SKM-1 treated with dmso at 0.1 percent for 144 hours (cell line): ENCODE results near the gene RNF2.
A peak's percentile ranks its signal among the peaks of the same experiment; 100 is the strongest.
"Not testable (repeated sequence)": the region's sequence is repeated elsewhere in the genome, so short reads cannot be mapped to it uniquely, and the experiment has no call there.

ENCODE experiments used
- DNase-seq: peaks from one replicate; lab custom pipeline; 2025; ENCODE audit not compliant: unreplicated experiment; lab: John Stamatoyannopoulos, UW

RNF2 gene

GRCh38 chr1:185044981-185045813 is at the start of gene RNF2:
Gene RNF2 (plus strand): TSS chr1:185045558. CDS start chr1:185087554, 41,996 bp downstream.
- DNase-seq = peak; percentile 94

DNA sequence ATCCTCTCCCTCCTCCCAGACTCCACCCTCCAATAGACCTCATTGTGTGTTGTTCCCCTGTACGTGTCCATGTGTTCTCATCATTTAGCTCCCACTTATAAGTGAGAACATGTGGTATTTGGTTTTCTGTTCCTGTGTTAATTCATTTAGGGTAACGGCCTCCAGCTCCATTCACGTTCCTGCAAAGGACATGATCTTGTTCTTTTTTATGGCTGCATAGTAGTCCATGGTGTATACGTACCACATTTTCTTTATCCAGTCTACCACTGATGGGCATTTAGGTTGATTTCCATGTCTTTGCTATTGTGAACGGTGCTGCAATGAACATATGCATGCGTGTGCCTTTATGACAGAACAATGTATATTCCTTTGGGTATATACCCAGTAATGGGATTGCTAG is 45.4 kb upstream of the RNF2 start:
- DNase-seq = not testable (repeated sequence)

DNA sequence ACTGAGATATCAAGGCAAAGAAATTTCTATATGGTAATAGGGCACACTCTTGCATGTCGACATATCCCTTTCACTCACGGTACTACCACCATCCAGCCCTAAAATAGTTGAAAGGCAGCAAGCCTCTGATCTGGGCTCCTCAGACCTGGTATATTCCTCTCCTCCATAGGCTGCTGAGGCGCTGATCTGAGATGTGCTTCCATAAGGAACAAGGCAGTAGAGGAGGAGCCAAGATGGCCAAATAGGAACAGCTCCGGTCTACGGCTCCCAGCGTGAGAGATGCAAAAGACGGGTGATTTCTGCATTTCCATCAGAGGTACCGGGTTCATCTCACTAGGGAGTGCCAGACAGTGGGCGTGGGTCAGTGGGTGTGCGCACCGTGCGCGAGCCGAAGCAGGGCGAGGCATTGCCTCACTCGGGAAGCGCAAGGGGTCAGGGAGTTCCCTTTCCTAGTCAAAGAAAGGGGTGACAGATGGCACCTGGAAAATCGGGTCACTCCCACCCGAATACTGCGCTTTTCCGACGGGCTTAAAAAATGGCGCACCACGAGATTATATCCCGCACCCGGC is 44.0 kb upstream of the RNF2 start:
- not testable (repeated sequence) for DNase-seq

DNA sequence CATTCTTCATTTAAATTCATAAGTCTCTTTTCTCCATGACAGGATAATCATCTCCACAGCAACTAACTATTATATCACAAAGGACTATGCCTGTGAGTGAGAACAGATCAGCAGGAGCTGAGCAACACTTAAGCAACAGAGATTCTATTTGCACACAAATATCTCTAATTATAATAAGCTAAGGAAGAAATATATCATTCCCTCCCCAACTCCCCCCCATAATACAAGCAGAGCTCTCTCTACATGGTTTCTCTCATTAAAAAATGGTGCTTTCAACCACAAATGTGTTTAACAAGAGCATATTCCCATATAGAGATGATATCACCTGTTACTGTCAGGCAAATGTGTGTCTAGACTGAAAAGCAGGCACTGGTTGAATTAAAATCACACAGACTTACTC is 36.5 kb upstream of the RNF2 start:
- no peak for DNase-seq

GRCh38 chr1:185010361-185010760 is 35.0 kb upstream of the RNF2 start:
- DNase-seq = no peak

DNA sequence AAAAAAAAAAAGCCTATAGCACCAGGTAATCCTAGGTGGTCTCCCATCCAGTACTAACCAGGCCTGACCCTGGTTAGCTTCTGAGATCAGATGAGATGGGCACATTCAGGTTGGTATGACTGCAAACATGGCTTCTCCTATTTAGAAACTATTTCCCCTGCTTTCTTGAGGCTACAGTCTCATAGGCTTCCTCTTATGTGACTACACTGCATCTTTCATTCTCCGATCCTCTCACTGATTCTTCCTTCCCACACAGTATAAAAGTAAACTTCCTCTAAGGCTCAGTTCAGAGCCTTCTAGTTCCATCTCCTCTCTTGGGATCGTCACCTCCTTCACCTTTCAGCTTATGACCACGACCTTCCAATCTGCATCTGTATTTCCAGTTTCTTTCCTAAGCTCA is 30.4 kb upstream of the RNF2 start:
- DNase-seq = no peak

- no peak for DNase-seq
These were observed 29.7 kb upstream of the RNF2 start for GRCh38 chr1:185015631-185016030.

DNA sequence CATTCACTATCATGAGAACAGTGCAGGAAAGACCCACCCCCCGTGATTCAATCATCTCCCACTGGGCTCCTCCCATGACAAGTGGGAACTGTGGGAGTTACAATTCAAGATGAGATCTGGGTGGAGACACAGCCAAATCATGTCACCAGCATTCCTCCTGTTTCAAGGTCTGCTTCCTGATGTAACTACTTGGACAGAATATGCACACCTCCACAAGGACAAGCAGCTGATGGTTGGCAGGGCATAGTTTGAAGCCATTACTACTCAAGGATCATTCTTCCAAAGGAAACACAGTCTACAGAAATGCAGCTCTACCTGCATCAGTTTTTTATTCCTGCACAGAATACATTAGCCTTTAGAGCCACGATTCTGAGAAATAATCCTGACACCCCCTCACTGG is 28.5 kb upstream of the RNF2 start:
- DNase-seq = no peak

- DNase-seq = peak; percentile 80
These were observed 28.0 kb upstream of the RNF2 start for GRCh38 chr1:185017338-185017737.

- no peak for DNase-seq
These were observed 27.4 kb upstream of the RNF2 start for GRCh38 chr1:185017966-185018365.

DNA sequence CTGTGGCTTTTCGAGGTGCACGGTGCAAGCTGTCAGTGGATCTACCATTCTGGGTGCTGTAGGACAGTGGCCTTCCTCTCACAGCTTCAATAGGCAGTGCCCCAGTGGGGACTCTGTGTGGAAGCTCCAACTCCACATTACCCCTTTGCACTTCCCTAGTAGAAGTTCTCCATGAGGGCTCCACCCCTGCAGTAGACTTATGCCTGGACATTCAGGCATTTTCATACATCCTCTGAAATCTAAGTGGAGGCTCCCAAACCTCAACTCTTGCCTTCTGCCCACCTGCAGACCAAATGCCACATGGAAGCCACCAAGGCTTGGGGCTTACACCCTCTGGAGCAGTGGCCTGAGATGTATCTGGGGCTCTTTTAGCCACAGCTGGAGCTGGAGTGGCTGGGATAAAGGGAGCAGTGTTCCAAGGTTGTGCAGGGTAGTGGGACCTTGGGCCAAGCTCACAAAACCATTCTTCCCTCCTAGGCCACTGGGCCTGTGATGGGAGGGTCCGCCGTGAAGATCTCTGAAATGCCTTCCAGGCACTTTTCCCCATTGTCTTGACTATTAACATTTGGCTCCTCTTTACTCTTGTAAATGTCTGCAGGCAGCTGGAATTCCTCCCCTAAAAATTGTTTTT is 18.0 kb upstream of the RNF2 start:
- DNase-seq = no peak

DNA sequence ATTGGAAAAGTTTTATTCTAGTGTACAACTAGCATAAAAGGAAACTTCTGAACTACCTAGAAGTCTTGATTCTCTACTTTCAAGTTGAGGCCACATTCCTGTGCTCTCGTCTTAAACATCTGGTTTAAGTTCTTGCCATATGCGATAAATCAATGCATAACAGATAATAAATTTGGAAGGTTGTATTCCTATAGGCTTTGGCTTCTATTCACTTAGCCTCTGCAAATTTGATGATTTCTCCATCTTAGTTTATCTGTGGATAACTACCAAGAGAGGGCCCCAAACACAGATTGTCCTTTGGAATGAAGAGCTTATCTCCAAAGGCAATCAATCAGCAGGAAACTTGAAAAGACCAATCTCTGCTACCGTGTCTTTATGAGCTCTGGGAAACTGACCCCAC is 11.7 kb upstream of the RNF2 start:
- DNase-seq = no peak

- no peak for DNase-seq
These were observed 10.1 kb upstream of the RNF2 start for GRCh38 chr1:185035258-185035657.

DNA sequence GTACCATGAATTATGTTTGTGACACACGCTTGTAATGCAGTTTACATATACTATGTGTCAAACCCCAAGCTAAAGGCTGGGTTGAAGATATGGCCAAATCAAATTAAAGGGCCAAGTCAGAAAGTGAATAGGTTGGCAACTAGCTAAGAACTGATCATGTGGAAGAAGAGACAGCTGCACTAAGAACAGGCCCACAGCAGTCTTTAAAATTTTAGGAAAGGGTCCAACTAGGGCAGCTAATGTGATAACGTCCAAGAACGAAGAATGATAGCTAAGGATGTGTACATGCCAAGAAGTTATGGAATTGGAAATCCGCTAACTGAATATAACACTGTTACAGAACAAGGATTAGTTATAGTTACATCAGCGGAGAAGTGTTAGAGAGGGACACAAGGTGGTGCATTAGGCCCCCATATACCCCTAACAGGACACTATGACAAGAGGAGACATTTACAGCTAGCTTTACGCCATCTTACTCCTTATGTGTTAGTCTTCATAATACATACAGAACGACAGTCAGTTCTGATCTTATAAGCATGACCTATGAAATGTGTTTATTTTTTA is 6.5 kb upstream of the RNF2 start:
- DNase-seq = no peak

DNA sequence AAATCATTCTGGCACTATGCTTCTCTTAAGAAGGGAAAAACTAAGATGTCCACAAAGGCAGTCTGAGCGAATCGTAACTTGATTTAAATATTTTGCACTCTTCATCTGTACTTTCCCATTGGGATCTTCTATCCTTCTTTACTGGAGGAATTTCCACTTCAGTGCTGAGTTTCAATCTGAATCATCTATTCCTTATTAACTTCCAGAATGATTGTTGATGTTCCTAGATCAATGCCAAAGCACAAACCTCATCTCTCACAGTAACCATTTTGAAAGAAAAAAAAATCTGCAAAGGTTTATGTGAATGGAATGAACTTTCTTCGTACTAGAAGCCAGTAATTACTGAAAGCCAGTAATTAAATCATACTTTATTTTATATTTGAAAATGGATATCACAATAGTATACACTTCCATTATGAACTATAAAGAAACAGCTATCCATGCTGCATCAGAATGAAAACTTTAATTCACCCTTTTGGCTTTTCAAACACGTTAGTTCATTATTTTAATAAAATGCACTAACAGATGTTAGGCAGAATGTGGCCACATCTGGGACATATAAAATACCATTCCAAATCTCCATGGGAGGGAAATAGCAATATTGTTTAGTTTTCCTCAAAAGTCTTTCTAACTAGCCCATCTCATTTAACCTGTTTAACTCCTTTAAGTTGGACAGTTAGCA is 5.5 kb upstream of the RNF2 start:
- DNase-seq = no peak

DNA sequence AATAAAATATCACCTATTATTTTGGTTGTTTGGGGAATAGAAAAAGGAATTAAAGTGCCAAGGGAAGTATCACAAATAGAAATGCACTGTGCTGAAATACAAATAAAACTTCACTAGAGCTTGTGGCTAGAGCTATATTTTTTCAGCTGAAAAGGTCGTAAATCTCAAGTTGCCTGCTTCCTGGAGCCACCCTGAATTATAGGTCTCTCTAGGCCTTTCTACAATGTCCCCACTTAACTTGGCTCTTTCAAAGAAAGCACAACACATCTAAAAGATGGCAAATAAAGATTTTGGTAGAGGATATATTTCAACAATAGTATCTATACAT is 5.0 kb upstream of the RNF2 start:
- DNase-seq = no peak

DNA sequence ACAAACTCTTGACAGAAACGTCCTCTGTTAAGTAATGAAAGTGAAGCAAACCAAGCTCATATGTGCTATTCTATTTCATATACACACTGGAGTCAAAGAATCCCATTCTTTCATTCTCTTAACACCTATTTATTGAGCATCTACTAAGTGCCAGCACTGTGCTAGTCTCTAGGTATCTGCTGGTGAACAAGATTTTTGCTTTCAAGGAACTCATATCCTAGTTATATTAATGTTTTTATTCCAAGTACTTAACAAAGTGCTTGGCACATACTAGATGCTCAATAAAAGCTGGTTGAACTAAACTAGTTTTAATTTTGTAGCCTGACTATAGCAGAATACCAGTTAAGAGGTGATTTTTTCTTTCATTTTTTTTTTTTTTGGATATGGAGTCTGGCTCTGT is 3.6 kb upstream of the RNF2 start:
- no peak for DNase-seq

- no peak for DNase-seq
These were observed 2.6 kb upstream of the RNF2 start for GRCh38 chr1:185042737-185043136.

DNA sequence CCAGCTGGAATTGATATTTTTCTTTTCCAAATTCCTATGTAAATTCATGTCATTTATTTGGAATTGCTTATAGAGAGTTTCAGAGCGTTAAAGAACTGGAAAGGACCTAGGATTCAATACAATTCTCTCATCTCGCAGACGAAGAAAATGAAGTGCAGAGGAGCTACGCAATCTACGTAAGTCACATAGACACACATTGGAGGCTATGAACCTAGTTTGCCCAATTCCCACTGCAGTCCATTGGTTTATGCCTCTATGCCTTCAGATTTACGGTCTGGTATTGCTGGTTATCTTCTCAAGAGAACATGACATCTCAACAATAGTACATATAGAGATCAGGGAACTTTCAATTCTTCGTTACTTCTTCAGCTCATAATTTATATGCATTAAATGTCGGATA is 971 bp upstream of the RNF2 start:
- no peak for DNase-seq

DNA sequence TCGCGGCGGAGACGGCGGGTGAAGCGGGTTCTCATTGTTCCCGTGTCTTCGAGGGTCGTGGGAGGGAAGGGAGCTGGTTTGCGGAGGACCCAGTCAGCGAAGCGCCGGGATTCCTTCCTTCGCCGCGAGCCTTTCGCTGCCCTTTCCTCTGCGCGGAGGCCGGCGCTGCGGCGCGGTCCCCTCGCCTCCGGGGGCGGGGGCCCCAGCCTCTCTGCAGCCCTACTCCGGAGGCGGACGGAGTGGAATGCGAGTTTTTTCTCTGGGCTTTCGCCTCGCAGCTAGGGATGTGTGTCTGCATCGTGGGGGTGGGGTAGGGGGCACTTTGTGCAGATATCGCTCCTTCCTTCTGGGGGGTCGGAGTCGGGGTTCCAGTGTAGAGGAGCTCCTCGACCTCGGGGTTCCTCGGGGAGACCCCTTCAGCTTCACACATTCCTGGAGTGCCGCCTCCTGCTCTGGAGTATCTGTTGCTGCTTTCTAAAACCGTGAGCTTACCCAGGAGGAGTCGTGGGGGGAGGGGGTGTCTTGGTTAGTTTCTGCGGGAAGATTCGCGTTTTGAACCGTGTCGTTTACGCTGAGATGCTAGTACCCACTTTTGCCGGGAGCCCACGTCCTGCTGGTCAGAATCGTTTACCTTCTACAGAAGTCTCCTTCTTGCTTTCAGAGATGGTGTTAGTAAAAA is 595 bp downstream of the RNF2 start:
- DNase-seq = no peak

GRCh38 chr1:185046668-185047067 is 1.3 kb downstream of the RNF2 start:
- DNase-seq = no peak
